ENCODE measurements around the gene LARGE1. TPM values are rescaled to one million over a fixed set of nuclear protein-coding genes. Genes with fewer than 3 reads are reported as not detected.
A peak's percentile ranks its signal among the peaks of the same experiment; 100 is the strongest.

The LARGE1 gene
- total RNA-seq, 1 donor from 2014 or later = 140 TPM

DNA sequence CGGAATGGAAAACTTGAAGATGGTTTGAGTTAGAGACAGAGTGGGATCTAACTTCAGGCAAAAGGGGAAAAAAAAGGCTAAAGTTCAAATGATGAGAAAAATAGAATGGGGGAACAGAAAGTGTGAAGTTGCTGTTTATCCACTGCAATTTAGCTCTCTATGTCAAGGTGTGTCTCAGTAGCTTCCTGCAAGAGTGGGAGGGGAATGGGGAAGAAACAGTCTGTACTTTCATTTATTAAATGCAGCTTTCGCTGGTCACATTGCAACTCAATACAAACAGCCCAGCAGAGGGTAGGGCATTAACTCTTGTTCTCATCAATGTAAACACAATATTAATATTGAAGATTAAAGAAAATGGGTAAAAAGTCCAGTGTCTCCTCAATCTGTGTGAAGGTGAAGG is 647.4 kb downstream of the LARGE1 start:
- DNase-seq (no peak), ATAC-seq (ENCODE audit: poor library complexity) (no peak)
- intact Hi-C loops (cut with DNase I) = no loop called here

- ATAC-seq (ENCODE audit: poor library complexity) = no peak
- intact Hi-C loops (cut with DNase I) = no loop called here
- DNase-seq = no peak
These were observed 648.1 kb downstream of the LARGE1 start for GRCh38 chr22:33272180-33272579.

DNA sequence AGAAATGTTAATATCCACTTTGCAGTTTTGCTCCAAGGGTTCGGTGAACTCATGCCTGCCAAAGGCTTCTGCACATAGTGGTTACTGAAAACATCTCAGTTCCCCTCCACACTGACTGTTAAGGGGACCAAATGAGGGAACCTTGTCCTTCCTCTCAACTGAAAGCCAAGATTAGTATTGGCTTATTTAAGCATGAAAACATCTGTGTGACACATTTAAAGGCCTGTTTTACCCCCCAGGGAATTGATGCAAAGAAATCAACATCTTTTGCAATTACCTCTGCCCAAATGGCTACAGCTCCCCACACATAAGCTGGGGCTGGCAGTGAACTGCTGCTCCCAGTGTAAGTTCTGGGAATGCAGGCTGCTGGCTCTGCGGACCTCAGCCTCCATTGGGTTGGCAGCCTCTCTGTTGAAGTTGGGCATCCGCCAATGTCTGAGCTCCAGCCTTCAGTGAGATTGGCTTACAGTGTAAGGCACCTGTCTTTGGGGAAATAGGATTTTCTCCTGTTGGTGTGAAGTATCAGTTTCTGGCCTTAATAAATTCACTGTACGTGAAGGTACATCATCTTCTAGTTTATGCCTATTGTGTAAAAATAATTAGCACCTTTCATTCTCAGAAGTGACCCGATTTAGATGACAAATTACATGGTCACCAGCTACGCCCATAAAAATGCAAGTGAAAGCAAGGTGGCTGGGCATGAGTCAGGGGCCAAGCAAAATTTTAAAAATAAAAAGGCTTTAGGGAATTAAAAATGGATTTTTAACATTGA is 648.7 kb downstream of the LARGE1 start:
- DNase-seq (peak; percentile 76), ATAC-seq (ENCODE audit: poor library complexity) (peak; percentile 87)
- intact Hi-C loops (cut with DNase I) = no loop called here

DNA sequence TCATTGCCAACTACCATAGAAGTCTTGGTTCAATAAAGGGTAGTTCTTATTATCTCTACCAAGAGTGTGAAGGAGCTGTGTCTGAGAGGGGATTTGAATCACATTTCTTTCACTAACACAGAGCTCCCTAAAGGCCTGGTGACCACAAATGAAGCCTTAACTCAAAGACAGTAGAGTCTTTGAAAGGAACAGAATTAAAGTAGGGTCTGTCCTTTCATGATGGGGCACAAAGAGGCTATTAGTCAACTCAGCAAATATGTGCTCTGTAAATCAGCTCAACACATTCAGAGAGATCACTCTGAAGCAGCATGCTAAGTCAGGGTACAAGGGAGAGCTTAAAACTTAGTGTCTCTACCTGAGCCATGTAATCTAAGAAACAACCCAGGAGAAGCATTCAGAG is 649.7 kb downstream of the LARGE1 start:
- ATAC-seq (ENCODE audit: poor library complexity) (no peak), DNase-seq (no peak)
- intact Hi-C loops (cut with DNase I) = no loop called here

DNA sequence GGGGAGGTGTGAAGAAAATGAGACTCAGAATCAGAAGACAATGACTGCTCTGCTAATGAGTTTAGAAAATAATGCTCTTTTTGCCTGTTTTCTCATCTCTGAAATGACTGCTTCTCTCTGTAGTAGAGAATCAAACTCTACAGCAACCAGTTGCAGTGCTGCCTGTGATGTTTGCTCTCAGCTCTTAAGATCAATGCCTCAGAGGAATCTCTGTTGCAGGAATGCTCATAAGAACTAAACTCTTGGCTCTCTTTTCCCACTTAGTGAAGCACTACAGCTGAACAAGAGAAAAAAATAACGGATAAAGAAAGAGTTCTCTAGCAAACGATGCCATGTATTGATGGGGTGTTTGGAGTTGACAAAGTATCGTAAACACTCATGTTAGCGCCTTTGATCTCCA is 658.6 kb downstream of the LARGE1 start:
- DNase-seq (no peak), ATAC-seq (ENCODE audit: poor library complexity) (no peak)
- intact Hi-C loops (cut with DNase I) = no loop called here

GRCh38 chr22:33260498-33260897 is 659.8 kb downstream of the LARGE1 start:
- no peak for DNase-seq
- intact Hi-C loops (cut with DNase I) = no loop called here
- no peak for ATAC-seq (ENCODE audit: poor library complexity)

GRCh38 chr22:33255791-33256190 is 664.5 kb downstream of the LARGE1 start:
- ATAC-seq (ENCODE audit: poor library complexity) = peak; percentile 34
- intact Hi-C loops (cut with DNase I) = no loop called here
- no peak for DNase-seq

GRCh38 chr22:33248948-33249347 is 671.3 kb downstream of the LARGE1 start:
- ATAC-seq (ENCODE audit: poor library complexity) = no peak
- intact Hi-C loops (cut with DNase I) = no loop called here
- no peak for DNase-seq

DNA sequence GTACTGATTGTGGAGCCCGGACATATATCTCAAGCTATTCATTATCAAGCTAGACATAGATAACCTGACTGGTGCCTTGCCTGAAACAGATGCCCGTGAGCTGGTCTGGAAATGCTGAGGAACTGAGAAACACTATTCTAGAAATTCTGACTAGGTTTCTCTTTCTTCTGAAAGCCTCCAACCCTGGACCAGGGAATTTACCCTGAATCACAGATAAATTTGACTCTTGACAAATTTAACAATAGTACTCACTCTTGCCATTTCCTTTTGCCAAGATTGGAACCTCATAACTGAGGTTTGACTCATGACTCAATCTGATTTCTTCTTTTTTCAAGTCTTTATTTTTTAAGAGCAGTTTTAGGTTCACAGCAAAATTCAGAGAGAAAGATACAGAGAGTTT is 672.5 kb downstream of the LARGE1 start:
- DNase-seq (no peak), ATAC-seq (ENCODE audit: poor library complexity) (no peak)
- intact Hi-C loops (cut with DNase I) = no loop called here

- no peak for ATAC-seq (ENCODE audit: poor library complexity)
- intact Hi-C loops (cut with DNase I) = no loop called here
- no peak for DNase-seq
These were observed 678.2 kb downstream of the LARGE1 start for GRCh38 chr22:33242078-33242477.

DNA sequence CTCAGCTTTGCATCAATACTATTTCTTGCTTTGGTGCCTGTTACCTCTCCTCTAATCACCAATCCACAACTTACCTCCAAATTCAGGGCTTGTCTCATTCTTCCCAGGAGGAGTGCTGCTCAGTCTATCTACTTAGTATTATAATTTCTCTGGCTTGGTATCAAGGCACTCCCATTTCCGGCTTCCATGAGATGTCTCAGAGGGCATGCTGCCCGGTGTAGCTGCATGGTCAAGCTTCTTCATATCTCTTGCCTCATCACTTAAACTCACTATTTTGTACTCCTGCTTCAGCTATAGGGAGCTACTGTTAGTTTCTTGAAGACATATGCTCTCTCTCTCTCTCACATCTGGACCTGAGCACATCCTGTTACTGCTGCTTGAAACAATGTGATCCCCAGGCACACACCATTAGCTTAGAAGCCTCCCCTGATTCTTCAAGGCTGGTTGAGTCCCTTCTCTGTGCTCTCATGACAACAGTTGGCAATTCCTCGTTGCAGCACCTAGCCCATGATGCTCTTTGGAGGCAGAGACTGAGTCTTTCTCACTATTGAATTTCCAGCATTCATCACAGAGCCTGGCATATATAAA is 679.3 kb downstream of the LARGE1 start:
- intact Hi-C loops (cut with DNase I) = no loop called here
- no peak for ATAC-seq (ENCODE audit: poor library complexity)
- no peak for DNase-seq

DNA sequence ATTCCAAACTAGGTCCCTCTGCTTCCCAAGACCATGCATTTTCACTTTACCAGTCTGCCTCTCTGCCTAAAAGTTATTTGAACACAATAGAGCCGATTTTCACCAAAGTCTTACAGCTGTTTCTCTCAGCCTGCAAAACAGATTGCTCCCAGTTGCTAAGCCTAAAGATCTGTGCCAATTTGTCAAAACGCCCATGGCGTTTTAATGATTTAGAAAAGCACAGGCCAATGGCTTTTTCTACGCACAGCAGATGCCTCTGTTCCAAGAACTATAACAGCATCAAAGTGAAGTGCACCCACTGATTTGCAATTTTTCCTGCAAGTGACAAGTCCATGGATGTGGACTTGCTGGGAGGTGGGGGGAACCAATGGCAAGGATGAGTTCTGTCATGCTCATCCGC is 688.2 kb downstream of the LARGE1 start:
- ATAC-seq (ENCODE audit: poor library complexity) (no peak), DNase-seq (no peak)
- intact Hi-C loops (cut with DNase I) = no loop called here

- no peak for ATAC-seq (ENCODE audit: poor library complexity)
These were observed 692.5 kb downstream of the LARGE1 start for GRCh38 chr22:33227791-33228190.

DNA sequence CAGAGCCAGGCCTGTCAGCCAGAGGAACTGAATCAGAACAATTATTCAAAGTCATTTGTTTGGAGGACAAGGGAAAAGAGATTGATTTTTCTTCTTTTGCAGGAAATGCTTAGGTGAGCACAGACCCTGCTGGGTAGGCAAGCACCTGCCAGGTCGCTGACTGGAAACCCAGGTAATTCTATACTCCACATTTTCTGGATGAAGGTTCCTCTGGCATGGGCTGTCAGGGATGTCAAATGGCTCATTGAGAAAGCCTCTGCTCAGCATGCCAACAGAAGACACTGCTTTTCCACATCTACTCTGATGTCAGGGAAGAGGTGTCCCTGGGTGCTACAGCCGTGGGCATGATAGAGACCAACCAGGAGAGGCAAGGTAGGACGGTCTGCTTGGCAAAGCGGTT is 695.4 kb downstream of the LARGE1 start:
- no peak for ATAC-seq (ENCODE audit: poor library complexity)

More at GRCh38 chr22:33227791-33228190, 692.5 kb downstream of the LARGE1 start:
- no peak for DNase-seq
- intact Hi-C loops (cut with DNase I) = no loop called here

More for the DNA sequence above, 695.4 kb downstream of the LARGE1 start:
- intact Hi-C loops (cut with DNase I) = no loop called here
- DNase-seq = no peak

Small RNA genes lying within 50 kb of the gene (microRNA-seq; reads per million reads assigned to microRNA genes)
- not detected for gene MIR4764

Measured in Right ventricle myocardium superior (tissue), 1 donor.